Ectodermal cell (in vitro differentiated cells): ENCODE results near the gene UBL4A.

Experiments
- H3K27ac ChIP-seq: 2 replicates; pipeline ENCODE4 v1.7.0; 2013; ENCODE audit warnings: mild to moderate bottlenecking, low read depth, low read length; ENCODE audit not compliant: insufficient read depth, poor library complexity, severe bottlenecking
- H3K27me3 ChIP-seq: 2 replicates; pipeline ENCODE4 v1.7.0; 2013; ENCODE audit warnings: mild to moderate bottlenecking, low read length; ENCODE audit not compliant: insufficient read depth, control insufficient read depth, poor library complexity, severe bottlenecking
- H3K36me3 ChIP-seq: one replicate; pipeline ENCODE4 v1.7.0; 2013; ENCODE audit warnings: low read length; ENCODE audit not compliant: control insufficient read depth, insufficient read depth
- H3K4me1 ChIP-seq: one replicate; pipeline ENCODE4 v1.7.0; 2013; ENCODE audit warnings: low read length; ENCODE audit not compliant: control insufficient read depth, insufficient read depth
- H3K4me3 ChIP-seq: 2 replicates; pipeline ENCODE4 v1.7.0; 2013; ENCODE audit warnings: low read depth, low read length, control low read depth; ENCODE audit not compliant: insufficient read depth
- H3K9me3 ChIP-seq: 2 replicates; pipeline ENCODE4 v1.7.0; 2013; ENCODE audit warnings: mild to moderate bottlenecking, low read length, moderate library complexity; ENCODE audit not compliant: control insufficient read depth
- WGBS, 2 experiments: methylation state at CpG; one replicate each; pipeline ENCODE4 v1.1.7; 2013; ENCODE audit warnings: missing lambda C conversion rate in 2 of 2; 5-methylcytosine and 5-hydroxymethylcytosine counted together

UBL4A gene

GRCh38 chrX:154439841-154440240, 46.6 kb downstream of the UBL4A start:
- WGBS, 2 experiments, result 96 to 98% methylated on average over 13 to 14 of the region's 18 CpGs
- Histone ChIP-seq H3K4me3 (no peak overlapping the region), H3K4me1 (peaks cover 4% of the 10 kb centered on the region), H3K27ac (no peak overlapping the region), H3K9me3 (no peaks in the 10 kb centered on the region), H3K36me3 (no peaks in the 10 kb centered on the region), H3K27me3 (no peaks in the 10 kb centered on the region)

- Histone ChIP-seq H3K4me3 (peak overlapping the region; percentile 58), H3K27me3 (no peaks in the 10 kb centered on the region), H3K4me1 (peaks cover 4% of the 10 kb centered on the region), H3K9me3 (no peaks in the 10 kb centered on the region), H3K27ac (no peak overlapping the region), H3K36me3 (no peaks in the 10 kb centered on the region)
- WGBS, 2 experiments, result 64 to 67% methylated on average over 28 of the region's 28 CpGs
Measured at GRCh38 chrX:154437971-154438893, 48.2 kb downstream of the UBL4A start.

- H3K4me1 ChIP-seq, result peaks cover 4% of the 10 kb centered on the region
- WGBS, 2 experiments, result 0% methylated on average over 90 of the region's 93 CpGs
- H3K36me3 ChIP-seq, result no peaks in the 10 kb centered on the region
- peak within 1 kb of the TSS; percentile 58 for H3K4me3 ChIP-seq
- no peak within 1 kb of the TSS for H3K27ac ChIP-seq
- no peaks in the 10 kb centered on the region for H3K9me3 ChIP-seq
- H3K27me3 ChIP-seq, result no peaks in the 10 kb centered on the region
Measured at GRCh38 chrX:154436983-154437752, 49.2 kb downstream of the UBL4A start, which contains the start of gene GDI1. TSS of gene GDI1 (plus strand) at chrX:154437154. CDS start at chrX:154437255, 101 bp downstream.

GRCh38 chrX:154436374-154436982, 49.9 kb downstream of the UBL4A start:
- WGBS, 2 experiments, result 3 to 4% methylated on average over 50 to 75 of the region's 78 CpGs
- H3K4me1 ChIP-seq, result peaks cover 4% of the 10 kb centered on the region

GRCh38 chrX:154435171-154435733, 51.2 kb downstream of the UBL4A start:
- Histone ChIP-seq H3K4me1 (peaks cover 4% of the 10 kb centered on the region), H3K27ac (no peak overlapping the region), H3K4me3 (no peak overlapping the region), H3K27me3 (no peaks in the 10 kb centered on the region), H3K9me3 (no peaks in the 10 kb centered on the region), H3K36me3 (no peaks in the 10 kb centered on the region)
- WGBS, 2 experiments, result 96 to 97% methylated on average over 19 of the region's 19 CpGs

More at GRCh38 chrX:154436374-154436982, 49.9 kb downstream of the UBL4A start:
- H3K27me3 ChIP-seq, result no peaks in the 10 kb centered on the region
- no peaks in the 10 kb centered on the region for H3K36me3 ChIP-seq
- peak overlapping the region; percentile 58 for H3K4me3 ChIP-seq
- no peaks in the 10 kb centered on the region for H3K9me3 ChIP-seq
- no peak overlapping the region for H3K27ac ChIP-seq

GRCh38 chrX:154434394-154435168, 51.8 kb downstream of the UBL4A start:
- Histone ChIP-seq H3K4me1 (peaks cover 4% of the 10 kb centered on the region), H3K4me3 (no peak overlapping the region), H3K27me3 (no peaks in the 10 kb centered on the region), H3K9me3 (no peaks in the 10 kb centered on the region), H3K27ac (no peak overlapping the region), H3K36me3 (no peaks in the 10 kb centered on the region)
- 94 to 98% methylated on average over 7 of the region's 7 CpGs for WGBS, 2 experiments
